SK-N-SH (cell line): ENCODE measurements around the gene SLC25A21.

ENCODE experiments used
- TF ChIP-seq, protein P1 (sequence below): fragments of 200-600 bp; sonication (generic); IDR thresholded peaks from 2 replicates; pipeline ENCODE4 v1.6.1; 2017; ENCODE audit warnings: antibody characterized with exemption, mild to moderate bottlenecking, moderate library complexity
- TF ChIP-seq, protein P2 (sequence below): IDR thresholded peaks from 2 replicates; pipeline ENCODE4 v1.4.0; 2012; ENCODE audit warnings: low read depth

DNA sequence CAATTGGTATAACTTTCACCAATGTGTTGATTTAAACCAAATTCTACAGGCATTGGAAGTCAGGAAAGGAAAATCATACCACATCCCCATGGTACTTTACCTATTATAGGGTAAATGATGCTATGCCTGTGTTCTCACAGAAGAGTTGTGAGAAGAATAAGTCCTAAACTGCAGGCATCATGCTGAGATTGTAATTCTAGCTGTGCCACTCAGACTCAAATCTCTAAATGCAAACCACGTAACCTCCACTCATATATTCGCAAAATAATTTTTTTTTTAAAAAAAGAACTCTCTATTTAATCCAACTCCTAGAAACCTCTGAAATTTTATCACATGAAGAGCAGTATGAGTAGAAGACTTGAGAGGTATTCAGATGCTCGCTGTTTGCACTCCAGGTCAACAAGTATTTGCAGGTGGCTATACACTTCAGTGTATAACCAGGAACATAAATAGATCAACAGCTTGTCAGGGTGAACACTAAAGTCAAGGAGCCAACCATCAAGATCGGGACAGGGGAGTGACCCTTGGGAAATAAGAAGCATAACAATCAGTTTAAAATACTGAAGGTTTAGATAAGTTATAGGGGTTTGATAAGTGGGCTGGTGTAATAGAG lies 110.1 kb downstream of the SLC25A21 start:
- TF ChIP-seq, protein P1, sequence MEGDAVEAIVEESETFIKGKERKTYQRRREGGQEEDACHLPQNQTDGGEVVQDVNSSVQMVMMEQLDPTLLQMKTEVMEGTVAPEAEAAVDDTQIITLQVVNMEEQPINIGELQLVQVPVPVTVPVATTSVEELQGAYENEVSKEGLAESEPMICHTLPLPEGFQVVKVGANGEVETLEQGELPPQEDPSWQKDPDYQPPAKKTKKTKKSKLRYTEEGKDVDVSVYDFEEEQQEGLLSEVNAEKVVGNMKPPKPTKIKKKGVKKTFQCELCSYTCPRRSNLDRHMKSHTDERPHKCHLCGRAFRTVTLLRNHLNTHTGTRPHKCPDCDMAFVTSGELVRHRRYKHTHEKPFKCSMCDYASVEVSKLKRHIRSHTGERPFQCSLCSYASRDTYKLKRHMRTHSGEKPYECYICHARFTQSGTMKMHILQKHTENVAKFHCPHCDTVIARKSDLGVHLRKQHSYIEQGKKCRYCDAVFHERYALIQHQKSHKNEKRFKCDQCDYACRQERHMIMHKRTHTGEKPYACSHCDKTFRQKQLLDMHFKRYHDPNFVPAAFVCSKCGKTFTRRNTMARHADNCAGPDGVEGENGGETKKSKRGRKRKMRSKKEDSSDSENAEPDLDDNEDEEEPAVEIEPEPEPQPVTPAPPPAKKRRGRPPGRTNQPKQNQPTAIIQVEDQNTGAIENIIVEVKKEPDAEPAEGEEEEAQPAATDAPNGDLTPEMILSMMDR: no peak
- TF ChIP-seq, protein P2, sequence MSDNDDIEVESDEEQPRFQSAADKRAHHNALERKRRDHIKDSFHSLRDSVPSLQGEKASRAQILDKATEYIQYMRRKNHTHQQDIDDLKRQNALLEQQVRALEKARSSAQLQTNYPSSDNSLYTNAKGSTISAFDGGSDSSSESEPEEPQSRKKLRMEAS: no peak
